GM18508 (cell line): ENCODE measurements around the gene PPIE.
"Not testable (repeated sequence)": the region's sequence is repeated elsewhere in the genome, so short reads cannot be mapped to it uniquely, and the experiment has no call there.

ENCODE experiments used
- ATAC-seq: cut with Tn5 transposase; IDR thresholded peaks from one replicate; pipeline ENCODE4 v1.9.1; 2021; ENCODE audit warnings: moderate number of reproducible peaks; ENCODE audit not compliant: insufficient read depth, unreplicated experiment

Gene PPIE

GRCh38 chr1:39757501-39757900 lies 18.8 kb downstream of the PPIE start:
- no peak for ATAC-seq

- ATAC-seq: no peak
These were observed 20.1 kb downstream of the PPIE start for GRCh38 chr1:39758556-39759435.

GRCh38 chr1:39759436-39759726 lies 20.7 kb downstream of the PPIE start:
- ATAC-seq: no peak

- no peak for ATAC-seq
These were observed 21.7 kb downstream of the PPIE start for GRCh38 chr1:39760074-39761008.

- no peak for ATAC-seq
These were observed 22.3 kb downstream of the PPIE start for GRCh38 chr1:39761016-39761415.

GRCh38 chr1:39761557-39762260 lies 23.0 kb downstream of the PPIE start:
- ATAC-seq: no peak

- ATAC-seq: no peak
These were observed 24.2 kb downstream of the PPIE start for GRCh38 chr1:39762550-39763540.

- ATAC-seq: not testable (repeated sequence)
These were observed 25.1 kb downstream of the PPIE start for GRCh38 chr1:39763619-39764374.

GRCh38 chr1:39764512-39764911 lies 25.8 kb downstream of the PPIE start:
- not testable (repeated sequence) for ATAC-seq

- not testable (repeated sequence) for ATAC-seq
These were observed 27.8 kb downstream of the PPIE start for GRCh38 chr1:39766466-39766865.

- ATAC-seq: not testable (repeated sequence)
These were observed 30.8 kb downstream of the PPIE start for GRCh38 chr1:39769502-39769901.

- ATAC-seq: not testable (repeated sequence)
These were observed 31.7 kb downstream of the PPIE start for GRCh38 chr1:39770100-39771021.

GRCh38 chr1:39771022-39771532 lies 32.4 kb downstream of the PPIE start, which contains the start of gene OXCT2:
Gene OXCT2, minus strand, starts transcription at chr1:39771348. Its CDS starts 93 bp downstream, at chr1:39771255.
- ATAC-seq: not testable (repeated sequence)

GRCh38 chr1:39773369-39773979 lies 34.8 kb downstream of the PPIE start:
- not testable (repeated sequence) for ATAC-seq

GRCh38 chr1:39775141-39775540 lies 36.5 kb downstream of the PPIE start:
- ATAC-seq: not testable (repeated sequence)

- not testable (repeated sequence) for ATAC-seq
These were observed 37.2 kb downstream of the PPIE start for GRCh38 chr1:39775676-39776399.
